Hindlimb muscle (tissue), 1 donor: ENCODE data around the gene KLRF2. TPM values are rescaled to one million over a fixed set of nuclear protein-coding genes. Genes with fewer than 3 reads are reported as not detected.
A peak's percentile ranks its signal among the peaks of the same experiment; 100 is the strongest.
"Not testable (repeated sequence)": the region's sequence is repeated elsewhere in the genome, so short reads cannot be mapped to it uniquely, and the experiment has no call there.

Experiments
- DNase-seq: peaks from one replicate; pipeline ENCODE4 v3.0.0-alpha.2; 2013
- polyA plus RNA-seq: library from polyadenylated mRNA; unstranded; fragments of 120-200 nt; gene quantifications from one replicate; pipeline ENCODE4 v1.2.1, GENCODE V29; 2013; ENCODE audit not compliant: insufficient read length

KLRF2 gene, protein sequence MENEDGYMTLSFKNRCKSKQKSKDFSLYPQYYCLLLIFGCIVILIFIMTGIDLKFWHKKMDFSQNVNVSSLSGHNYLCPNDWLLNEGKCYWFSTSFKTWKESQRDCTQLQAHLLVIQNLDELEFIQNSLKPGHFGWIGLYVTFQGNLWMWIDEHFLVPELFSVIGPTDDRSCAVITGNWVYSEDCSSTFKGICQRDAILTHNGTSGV
- polyA plus RNA-seq, result not detected

DNA sequence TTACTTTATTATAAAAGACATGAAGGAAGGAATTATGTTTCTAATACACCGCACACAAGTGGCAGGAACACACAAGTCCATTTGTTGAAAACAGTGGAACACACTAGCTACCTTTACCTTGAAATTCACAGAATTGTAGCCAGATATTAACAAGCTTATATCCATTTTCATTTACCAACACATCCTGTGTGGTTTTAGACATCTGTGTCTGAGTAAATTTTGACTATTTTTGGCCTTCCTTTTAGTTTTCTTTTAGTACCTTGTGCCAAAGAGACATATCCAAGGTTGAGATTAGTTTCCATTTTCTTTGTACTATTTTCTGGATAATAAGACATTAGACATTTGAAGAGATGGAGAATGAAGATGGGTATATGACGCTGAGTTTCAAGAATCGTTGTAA lies at the start of gene KLRF2:
KLRF2 (plus strand) TSS at position 244 of the 400 bp plus-strand sequence; CDS start at position 351, 107 bp downstream.
- no peak for DNase-seq

DNA sequence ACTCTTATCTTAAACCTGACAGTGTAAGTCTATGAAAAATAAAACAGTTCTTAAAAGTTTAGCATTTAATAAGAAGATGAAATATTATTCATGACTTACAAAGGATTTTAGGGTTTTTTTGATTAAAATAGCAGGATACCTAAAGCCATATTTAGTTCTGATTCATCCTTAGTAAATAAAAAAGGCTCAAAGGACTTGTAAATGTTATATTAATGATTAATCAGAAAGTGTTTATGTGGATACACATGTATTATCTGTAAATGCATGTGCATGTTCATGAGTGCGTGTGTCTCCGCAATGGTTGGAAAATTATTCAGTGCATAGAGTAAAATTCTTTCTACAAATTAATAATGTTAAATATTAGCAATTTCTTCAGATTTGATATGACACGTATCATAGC lies 49.6 kb upstream of the KLRF2 start:
- no peak for DNase-seq

DNA sequence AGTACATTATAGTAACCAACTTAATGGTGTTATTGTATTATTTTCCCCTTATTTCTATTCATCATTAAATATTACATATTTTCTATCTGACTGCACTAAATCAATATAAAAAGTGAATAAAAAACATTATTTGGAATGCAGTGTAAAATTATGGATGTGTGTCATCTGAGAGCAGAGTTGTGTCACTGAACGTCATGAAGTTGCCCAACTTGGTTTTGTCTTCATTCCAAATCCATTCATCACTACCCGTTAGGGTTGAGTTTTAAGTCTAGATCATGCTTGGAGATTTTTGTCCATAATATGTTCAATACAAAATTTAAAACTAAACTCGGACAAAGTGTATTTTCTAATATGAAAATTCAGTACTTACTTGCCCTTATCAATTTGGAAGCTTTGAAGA lies 37.9 kb upstream of the KLRF2 start:
- no peak for DNase-seq

DNA sequence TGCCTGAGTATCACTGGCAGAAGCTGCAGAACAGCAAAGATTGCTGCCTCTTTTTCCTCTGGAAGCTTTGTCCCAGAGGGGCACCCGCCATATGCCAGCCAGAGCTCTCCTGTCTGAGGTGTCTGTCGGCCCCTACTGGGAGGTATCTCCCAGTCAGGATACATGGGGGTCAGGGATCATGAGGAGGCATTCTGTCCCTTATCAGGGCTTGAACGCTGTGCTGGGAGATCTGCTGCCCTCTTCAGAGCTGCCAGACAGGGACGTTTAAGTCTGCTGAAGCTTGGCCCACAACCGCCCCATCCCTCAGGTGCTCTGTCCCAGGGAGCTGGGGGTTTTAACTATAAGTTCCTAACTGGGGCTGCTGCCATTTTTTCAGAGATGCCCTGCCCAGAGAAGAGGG lies 32.4 kb upstream of the KLRF2 start:
- no peak for DNase-seq

DNA sequence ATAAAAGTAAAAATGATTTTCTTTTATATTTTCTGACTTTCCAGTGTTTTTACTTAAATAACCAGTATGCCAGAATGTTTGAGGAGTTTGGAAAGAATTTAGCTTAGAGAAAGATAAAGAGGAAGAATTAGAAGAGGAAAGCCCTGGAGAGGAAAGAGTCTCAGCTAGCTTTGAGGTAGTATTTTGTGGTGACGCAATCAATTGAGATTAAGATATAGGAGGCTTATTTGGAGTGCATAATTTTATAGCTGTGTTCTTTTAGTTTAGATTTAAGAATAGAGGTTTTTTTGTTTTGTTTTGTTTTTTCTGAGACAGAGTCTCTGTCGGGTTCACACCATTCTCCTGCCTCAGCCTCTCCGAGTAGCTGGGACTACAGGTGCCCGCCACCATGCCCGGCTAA lies 30.2 kb upstream of the KLRF2 start:
- no peak for DNase-seq

DNA sequence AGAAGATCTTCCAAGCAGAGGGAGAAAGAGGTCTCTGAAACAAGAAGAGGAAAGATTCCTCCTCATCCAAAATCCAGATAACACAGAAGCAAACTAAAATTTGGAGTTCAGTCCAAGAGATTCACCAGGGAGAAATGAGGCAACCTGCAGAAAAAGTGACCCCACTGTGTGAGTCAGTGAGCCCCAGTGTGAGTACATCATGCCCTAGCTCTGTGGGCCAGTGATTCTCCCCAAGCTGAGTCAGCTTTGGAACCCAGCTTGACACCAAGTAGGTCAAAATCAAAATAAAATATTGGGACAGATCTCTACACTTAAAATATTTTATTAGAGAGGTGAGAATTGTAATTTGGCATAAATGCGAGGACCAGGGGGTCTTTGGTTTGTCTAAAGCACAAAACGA lies 29.4 kb upstream of the KLRF2 start:
- no peak for DNase-seq

DNA sequence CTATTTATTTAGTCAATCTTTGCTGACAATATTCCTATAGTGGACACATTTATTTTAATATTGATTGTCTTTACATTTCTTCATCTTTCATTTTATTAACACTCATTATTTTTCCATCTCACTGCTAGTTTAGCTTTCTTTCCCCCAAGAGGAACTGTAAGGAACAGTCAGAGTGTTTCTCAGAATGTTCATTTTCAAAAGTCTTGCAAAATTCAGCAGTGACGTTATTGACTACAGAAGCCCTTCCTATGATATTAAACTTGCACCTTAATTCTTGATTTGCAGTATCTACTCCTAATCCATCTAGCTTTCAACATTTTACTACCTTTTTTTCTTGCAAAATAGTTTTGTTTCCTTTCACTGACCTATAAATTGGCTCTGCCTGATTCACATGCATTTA lies 25.1 kb upstream of the KLRF2 start:
- DNase-seq, result no peak

DNA sequence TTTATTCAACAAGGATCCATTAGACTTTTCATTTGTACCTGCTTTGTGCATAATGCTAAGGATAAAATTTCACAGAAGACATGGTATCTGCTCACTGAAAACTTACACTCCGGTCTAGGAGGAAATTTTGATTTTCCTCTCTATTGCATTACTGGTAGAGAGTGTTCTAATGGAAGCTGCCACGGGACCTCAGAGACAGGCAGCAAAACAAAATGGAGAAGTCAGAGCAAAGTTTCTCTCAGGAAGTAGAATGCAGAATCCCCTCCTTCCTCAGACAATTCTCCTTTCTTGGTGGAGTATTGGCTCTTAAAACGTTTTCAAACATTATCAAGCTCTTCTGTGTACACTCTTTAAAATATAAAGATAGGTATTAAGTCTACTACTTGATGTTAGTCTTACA lies 24.4 kb upstream of the KLRF2 start:
- no peak for DNase-seq

DNA sequence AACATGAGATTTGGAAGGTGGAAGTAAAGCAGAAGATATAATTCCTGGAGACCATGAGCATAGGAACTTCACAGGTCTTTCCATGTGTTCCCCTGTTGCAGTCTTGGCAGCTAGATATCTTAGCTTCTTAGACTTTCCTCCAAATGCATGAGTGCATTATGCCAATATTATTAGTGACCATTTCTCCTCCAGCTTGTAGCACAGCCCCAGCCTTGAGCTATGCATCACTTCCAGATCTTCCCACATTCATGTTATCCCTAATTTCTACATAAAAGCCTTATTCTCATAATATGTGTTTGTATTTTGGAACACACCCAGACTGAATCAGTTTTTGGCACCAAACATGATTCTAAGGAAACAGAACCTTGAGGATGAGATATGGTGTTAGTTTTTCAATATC lies 23.2 kb upstream of the KLRF2 start:
- no peak for DNase-seq

DNA sequence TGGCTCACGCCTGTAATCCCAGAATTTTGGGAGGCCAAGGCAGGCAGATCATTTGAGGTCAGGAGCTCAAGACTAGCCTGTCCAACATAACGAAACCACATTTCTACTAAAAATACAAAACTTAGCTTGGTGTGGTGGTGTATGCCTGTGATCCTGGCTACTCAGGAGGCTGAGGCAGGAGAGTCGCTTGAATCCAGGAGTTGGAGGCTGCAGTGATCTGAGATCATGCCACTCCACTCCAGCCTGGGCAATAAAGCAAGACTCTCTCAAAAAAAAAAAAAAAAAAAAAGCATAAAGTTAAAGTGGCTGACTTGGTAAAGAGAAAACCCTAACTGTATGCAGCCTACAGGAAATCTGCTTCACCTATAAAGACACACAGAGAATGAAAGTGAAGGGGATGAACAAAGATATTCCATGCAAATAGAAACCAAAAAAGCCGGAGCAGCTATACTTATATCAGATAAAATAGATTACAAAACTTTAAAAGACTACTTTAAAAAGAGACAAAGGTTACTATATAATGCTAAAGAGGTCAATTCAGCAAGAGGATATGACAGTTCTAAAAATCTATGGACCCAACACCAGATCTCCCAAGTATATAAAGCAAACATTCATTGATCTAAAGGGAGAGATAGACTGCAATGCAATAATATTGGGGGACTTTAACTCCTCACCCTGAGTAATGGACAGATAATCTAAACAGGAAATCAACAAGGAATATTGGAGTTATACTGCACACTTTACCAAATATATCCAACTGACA lies 16.2 kb upstream of the KLRF2 start:
- no peak for DNase-seq

DNA sequence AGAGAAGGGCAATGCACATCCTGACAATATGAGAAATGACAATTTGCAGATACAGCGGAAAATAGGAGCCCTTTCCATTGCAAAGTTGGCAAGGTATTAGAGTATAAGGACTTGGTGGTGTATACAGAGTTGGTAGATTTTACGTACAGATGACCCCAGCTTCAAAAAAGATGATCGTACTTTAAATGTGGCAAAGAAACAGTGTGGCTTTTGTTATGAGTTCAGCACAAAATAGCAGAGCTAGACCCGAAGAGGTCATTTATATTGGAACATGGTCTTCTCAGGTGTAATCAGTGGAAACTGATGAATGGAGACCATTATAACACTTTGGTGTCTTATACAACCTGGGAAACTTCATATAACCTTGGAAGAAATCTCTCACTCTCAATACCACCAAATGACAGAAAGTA lies 14.4 kb upstream of the KLRF2 start:
- DNase-seq, result no peak

DNA sequence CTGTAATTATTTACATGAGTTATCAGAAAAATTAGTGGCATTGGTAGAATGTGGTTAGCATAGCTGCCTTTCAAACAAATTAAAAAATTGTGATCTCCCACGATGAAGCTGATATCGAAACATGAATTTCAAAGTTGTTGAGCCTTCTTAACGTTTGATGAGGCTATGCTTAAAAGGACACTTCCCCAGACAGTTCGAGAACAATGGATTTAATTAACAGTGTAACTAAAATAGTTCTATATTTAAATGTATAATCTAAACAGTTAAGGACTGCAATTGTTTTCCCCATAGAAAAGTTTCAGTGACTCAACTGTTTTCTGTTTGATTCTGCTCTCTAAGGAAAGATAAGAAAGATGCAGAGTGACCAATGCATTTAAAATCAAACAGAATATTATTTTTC lies 13.8 kb upstream of the KLRF2 start:
- no peak for DNase-seq

DNA sequence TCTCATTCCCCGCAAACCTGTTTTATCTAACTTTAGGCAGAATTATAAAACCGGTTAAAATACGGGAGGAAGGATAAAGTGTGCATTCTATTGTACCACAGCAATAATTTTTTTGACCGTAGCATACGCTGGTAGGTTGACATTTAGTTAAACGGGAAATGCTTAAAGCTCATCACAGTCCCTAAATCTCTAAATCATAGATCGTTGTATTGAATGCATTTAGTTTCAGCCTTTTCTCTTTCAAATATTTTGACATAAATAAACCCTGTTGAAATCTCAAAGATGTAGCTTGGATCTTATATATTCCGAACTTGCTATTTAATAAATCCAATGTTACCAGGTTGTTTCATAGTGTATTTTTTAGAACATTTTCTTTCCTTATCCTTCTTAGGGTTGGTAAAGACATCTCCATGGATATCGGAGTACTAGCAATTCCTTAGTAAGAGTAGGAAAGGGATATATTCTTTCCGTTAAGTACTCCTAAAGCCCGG lies 12.9 kb upstream of the KLRF2 start:
- DNase-seq, result no peak

DNA sequence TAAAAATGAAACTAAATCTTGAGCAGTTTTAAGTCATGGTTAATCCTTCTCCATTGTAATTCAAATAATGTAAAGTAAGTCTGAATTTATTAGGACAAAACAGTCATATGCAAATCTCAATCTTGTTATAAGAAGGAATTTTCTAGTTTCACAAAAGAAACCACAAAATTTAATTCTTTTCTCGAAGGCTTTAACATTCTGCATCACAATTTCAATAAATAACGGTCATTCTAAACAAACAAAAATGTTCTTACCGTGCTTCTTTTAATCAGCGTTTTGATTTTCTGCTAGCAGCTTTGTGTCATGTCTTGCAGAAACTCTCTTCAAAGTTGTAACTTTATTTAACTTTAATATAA lies 12.4 kb upstream of the KLRF2 start:
- DNase-seq, result no peak

DNA sequence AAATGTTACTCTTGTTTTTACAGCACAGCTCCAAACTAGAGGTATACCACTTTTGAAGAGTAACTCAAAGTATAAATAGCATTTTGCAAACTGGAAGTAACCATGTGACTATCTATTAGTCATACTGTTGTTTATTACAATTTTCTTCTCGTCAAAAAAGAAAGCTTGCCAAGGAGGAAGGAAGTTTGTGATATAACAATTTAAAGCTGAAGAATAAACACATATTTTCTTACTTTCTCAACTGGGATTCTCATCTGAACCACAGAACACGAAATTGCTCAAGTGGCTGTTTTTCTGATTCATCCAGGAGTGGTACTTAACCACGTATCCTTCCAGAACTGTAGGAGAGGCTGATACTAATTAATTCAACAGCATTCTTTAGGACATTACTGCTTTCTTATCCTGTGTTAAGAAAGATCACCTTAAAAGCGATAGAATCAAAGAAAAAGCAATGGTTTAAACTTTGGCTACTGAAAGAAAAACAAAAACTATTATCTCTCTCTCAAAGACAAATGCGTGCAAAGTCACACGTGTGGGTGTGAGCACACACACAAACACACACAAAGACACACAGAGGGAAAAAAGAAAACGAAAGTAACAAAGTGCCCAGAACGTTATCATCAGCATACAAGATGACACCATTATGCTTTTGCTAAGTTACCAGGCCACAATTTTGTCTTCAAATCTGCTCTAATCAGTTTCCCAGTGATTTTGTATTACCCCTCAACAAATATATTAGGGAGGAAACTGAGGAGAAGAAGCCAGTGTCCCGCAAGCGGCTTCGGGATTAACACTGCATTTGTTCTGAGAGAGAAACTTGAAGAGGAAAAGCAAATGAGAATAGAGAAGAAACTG lies 11.8 kb upstream of the KLRF2 start, which contains the start of gene CLEC2B:
CLEC2B (minus strand) TSS at position 48 of the 855 bp plus-strand sequence.
- peak; percentile 39 for DNase-seq

DNA sequence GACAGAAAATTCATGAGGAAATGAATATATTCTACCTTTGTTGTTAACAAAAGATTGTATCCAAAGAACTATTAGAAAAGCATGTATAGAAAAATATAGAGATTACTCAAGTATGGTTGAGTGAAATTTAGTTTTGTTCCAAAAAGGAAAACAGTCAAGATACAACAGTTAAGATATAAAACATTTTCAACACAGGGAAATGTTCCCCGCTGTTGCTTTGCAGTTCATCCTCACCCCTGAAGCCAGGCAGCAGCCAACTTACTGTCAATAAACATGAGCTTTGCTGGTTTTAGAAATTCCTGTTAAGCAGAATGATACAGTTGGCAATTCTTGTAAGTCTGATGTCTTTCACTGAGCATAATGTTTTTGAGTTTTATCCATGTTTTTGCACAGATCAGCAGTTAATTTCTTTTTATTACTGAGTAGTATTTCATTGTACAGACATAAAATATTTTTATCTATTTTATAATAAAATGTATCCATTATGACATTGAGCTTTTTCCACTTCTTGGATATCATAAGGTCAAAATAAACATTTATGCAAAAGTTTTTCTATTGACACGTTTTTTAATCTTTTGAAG lies 10.9 kb upstream of the KLRF2 start:
- no peak for DNase-seq

DNA sequence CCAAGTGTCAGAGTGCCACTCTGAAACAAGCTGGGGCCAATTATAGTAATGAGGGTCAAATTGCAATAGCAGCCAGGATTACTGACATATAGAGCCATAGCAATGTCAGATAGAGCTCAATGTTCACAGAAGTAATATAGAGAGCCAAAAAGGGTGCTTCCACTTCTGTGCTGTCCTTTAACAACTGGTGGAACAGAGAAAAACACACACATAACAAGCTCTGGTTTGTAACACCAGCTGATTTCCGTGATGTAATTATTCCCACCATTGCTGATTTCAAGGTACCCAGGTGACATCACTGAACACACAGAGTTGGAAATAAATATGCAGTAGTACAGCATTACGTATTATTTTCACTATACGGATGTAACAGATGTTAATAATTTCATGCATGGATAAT lies 9.1 kb upstream of the KLRF2 start:
- no peak for DNase-seq

DNA sequence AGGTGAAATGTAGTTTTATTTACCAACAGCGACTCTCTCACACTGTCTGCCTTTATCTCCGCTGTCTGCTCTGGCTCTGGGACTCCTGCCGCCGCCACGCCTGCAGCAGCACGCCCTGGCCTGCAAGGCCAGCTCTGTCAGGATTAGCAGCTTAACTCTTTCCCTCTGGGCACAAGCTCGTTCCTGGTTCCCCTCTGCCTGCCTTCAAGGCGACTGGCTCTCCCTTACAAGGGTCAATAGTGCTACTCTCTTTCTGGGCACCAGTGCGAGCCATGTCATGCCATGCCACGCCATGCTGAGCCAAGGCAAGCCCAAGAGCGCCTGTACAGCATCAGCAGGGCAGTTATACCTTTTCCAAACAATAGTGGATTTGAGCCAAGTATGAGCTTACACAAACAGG lies 8.5 kb upstream of the KLRF2 start:
- no peak for DNase-seq

DNA sequence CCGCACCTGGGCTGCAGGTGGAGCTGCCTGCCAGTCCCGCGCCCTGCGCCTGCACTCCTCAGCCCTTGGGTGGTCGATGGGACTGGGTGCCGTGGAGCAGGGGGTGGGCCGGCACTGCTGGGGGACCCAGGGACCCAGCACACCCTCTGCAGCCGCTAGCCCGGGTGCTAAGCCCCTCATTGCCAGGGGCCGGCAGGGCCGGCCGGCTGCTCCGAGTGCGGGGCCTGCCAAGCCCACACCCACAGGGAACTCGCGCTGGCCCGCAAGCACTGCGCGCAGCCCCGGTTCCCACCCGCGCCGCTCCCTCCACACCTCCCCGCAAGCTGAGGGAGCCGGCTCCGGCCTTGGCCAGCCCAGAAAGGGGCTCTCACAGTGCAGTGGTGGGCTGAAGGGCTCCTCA lies 5.2 kb upstream of the KLRF2 start:
- DNase-seq, result not testable (repeated sequence)

DNA sequence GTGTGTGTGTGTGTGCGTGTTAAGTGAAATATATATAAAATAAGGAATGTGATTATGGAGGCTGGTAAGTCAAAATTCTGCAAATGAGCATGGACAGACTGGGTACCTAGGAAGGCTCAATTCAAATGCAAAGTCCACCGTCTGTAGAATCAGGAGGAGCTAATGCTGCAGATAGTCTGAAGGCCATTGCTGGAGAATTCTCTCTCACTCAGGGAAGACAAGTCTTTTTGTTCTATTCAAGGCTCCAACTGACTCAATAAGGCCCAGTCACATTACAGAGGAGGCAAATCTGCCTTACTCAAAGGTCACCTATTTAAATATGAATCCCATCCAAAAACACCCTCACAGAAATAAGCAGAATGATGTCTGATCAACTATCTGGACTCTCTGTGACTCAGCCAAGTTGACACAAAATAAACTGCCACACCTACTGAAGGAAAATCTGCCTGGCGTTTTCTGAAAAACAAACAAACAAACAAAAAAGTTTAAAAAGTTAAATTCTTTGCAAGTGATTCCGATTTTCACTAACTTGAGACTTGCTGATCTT lies 684 bp upstream of the KLRF2 start:
- DNase-seq, result no peak

DNA sequence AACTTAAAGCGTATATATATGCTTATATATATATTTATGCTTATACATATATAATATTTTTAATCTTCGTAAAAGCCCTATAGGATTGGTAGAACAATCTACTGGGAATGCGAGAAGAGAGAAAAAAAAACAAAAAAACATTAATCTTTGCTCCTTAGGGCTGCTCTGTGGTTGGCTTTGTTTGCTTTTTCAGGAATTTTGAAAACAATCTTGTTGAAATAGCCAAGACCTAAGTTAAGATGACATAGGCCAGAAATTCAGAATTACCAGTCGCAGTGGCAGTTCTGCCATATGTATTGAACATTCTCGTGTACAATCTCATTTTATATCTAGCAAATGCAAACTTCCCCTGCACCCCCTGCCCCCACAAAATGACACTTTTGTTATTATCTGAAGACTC lies 699 bp downstream of the KLRF2 start:
- no peak for DNase-seq

DNA sequence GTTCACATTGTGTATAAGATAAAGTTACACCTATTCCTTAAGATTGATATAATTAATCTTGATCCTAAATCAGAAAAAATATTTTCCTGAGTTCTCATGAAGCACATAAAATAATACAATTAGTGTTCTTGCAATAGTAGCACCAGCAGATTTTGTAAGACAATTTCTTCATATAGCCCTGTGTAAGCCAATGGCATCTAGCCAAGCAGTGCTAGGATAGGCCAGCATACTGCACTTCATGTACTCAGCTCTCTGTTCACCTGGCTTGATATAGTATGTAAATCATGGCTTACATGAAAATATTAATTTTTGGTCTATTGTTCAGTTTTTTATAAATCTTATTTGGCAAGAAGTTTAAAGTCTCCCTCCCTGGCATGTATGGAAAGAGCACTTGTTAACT lies 1.9 kb downstream of the KLRF2 start:
- no peak for DNase-seq
